GM19452 (cell line): ENCODE measurements around the gene ENTPD2.

Experiments used
- ATAC-seq: cut with Tn5 transposase; IDR thresholded peaks from one replicate; pipeline ENCODE4 v1.9.1; 2021; ENCODE audit not compliant: unreplicated experiment

Gene ENTPD2

DNA sequence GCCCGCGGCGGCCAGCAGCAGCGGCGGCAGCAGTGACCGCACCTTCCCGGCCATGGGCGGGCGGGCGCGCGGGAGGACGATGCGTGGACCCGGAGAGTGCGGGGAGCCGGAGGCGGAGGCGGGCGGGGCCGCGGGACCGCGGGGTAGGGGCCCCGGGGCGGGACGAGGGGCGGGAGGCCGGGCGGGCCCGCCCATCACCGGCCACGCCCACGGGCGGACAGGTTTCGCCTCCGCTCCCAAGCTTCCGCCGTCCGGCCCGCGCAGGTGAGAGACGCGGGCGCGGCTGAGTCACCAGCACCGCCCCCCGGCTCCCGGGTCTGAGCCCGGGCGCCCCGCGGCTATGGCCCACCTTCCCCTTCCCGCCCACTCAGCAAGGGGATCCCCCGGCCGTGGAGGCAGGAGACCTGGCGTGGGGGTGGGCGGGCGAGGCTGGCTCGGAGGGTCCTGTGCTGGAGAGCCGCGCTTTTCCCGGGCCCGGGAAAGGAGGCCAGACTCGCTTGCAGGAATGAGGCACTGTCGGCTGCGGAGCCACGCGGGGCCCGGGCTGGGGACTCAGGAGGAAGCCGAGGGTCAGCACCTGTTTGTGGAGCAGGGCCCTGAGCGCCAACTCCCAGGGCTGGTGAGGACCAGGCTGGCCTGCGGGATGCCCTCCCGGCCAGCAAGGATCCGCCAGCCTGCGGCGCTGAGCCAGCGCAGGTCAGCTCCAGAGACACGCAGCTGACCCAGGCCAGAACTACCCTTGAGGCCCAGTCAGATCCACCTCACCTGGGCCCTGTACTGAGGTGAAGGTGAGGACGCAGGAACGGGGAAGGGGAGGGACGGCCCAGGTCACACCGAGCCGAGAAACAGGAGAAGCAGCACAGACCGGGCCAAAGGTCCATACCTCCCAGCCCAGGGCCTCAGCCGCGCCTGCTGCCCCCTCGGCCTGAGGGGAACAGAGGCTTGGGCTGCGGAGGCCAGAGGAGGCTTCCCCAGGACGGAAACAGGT is at the start of gene ENTPD2:
Gene ENTPD2 (minus strand): TSS at position 118 of the 988 bp plus-strand sequence. CDS start 64 bp downstream, at position 54.
- ATAC-seq, result no peak

DNA sequence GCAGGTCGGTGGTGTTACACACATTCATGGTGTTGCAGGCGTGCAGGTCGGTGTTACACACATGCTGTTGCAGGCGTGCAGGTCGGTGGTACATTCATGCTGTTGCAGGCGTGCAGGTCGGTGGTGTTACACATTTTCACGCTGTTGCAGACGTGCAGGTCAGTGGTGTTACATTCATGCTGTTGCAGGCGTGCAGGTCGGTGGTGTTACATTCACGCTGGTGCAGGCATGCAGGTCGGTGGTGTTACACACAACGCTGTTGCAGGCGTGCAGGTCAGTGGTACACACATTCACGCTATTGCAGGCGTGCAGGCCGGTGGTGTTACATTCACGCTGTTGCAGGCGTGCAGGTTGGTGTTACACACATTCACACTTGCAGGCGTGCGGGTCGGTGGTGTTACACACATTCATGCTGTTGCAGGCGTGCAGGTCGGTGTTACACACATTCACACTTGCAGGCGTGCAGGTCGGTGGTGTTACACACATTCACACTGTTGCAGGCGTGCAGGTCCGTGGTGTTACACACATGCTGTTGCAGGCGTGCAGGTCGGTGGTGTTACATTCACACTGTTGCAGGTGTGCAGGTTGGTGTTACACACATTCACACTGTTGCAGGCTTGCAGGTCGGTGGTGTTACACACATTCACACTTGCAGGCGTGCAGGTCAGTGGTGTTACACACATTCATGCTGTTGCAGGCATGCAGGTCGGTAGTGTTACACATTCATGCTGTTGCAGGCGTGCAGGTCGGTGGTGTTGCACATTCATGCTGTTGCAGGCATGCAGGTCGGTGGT is 49.5 kb upstream of the ENTPD2 start:
- no peak for ATAC-seq

DNA sequence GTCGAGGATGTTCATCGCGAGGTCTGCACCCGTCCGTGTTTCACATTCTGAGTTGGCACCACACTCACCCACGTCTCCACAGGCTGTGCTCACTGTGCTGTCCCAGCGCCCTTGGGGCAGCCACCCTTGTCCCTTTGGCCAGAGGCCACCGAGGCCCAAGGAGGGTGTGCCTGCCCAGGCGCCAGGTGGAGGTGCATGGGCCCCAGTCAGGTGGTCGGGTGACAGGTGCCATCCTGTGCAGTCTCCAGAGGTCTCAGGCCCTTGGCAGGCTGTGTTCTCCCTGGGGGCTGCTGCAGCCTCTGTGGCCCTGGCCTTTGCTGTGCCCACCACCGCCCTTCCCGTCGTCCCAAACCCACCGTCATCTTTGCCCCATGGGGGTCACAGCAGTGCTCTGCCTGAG is 45.4 kb upstream of the ENTPD2 start:
- ATAC-seq, result no peak

DNA sequence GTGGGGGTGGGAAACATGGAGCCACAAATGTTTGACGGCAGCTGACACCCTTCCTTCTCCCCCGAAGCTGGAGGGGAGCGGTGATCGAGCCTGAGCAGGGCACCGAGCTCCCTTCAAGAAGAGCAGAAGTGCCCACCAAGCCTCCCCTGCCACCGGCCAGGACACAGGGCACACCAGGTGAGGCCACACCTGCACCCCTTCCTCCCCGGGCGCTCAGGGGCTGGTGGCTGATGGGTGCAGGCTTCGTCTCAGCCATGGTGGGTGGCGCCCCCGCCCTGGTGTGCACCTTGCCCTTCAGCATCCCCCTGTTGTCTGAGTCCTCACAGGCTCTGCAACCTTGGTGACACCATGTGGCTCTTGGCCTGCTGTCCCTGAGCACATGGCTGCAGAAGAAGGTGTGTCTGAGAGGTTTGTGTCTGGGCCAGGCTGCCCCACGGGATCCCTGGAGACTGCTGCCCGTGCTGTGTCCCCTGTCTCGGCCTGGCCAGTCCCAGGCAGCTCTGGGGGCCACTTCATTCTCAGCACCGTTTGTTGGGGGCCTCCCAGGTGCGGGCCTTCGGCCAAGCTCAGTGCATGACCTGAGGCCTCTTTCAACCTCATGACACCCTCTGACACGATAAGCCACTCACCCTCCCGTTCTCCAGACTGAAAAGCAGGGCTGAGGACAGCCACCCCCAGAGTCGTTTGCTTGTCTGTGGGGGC is 44.1 kb upstream of the ENTPD2 start:
- no peak for ATAC-seq

DNA sequence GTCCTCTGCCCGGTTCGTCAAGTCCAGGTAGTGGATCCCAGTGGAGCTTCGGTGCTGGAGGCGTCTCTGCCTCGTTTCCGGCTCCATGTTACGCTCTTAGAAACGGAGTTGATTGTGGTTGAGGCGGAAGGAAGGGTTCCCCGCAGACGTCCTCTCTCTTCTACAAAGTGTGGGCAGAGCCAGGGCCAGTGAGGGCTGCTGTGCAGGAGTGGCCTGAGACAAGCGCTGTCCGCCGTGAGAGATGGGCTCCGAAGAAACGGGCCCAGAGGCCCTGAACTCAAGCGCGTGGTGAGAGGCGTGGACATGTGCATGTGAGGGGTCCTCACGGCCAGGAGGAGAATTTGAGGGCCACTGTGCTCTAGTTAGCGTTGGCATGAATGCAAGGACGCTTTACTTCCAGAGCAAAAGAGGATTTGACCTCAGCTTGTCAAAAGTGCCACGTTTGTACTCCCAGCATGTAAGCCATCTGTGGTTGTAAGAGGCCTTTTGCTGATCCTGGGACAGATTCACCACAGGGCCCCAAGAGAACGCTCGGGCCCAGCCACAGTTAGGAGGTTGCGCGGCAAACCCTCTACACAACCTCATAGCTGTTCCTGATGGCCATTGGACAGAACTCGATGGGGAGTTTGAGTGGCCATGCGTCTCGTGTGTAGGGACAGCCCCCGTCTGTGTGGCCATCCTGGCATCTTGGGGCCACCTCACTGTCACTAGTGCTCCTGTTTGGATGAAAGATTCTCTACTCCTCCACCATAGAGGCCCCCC is 43.1 kb upstream of the ENTPD2 start:
- no peak for ATAC-seq

DNA sequence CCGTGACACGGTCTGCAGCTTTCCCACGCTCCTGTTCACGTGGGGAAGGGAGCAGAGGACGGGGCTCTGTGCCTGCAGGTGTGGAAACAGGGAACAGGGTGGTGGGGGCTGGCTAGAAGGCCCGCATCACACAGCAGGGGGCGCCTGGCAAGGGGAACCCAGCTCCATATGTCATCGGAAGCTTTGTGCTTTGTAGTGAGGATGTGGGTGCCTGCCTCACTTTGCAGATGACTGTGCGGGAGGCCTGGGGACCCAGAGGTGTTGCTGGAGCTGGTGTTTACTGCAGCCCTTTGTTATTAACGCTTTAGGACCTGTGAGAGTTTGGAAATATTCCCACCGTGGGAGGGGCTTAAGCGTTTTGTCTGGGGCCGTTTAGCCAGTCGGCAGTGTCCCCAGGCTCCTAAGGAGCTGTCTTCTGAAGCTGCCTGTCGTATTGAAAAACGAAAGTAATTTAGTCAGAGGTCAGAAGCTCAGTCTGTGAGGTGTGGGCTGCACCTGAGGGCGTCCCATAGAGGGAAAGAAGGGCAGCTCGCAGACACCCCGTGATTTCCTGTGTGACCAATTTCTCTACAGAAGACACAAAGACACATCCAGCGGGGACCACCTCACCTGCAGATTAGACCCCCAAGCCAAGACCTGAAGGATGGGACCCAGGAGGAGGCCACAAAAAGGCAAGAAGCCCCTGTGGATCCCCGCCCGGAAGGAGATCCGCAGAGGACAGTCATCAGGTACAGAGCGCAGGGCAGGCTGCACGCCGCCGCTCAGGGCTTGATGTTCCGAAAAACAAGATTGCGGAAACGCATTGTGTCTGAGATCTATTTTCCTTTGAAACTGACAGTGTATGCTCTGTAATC is 42.0 kb upstream of the ENTPD2 start:
- ATAC-seq, result peak; percentile 61

DNA sequence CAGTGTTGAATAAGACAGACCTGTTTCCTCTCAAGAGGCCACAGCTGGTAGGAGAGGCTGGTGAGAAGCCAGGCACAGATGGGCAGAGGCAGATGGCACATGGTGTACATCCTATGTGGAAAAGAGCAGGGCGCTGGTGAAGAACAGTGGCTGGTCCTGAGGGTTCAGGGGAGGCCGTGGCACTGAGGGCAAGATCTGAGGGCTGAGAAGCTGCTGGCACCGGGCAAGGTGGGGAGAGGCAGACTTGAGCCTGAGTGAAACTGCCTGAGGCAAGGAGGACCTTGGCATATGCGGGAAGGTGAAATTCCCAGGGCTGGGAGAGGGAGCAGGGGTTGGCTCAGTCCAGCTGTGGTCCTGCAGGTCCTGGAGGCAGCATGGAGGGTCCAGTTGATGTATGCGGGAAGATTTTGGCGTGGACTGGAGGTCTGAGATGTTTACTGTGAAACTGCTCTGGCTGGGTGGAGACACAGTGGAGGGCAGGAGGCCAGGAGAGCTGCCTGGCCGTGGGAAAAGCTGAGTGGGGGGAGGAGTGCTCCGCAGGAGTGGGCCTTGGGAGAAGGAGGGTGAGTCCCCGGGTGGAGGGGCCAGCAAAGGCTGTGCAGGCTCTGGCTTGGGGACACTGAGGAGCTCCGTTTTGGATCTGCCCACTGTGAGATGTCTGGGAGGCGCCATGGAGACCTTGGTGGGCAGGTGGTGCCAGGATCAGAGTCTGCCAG is 35.5 kb upstream of the ENTPD2 start:
- no peak for ATAC-seq

DNA sequence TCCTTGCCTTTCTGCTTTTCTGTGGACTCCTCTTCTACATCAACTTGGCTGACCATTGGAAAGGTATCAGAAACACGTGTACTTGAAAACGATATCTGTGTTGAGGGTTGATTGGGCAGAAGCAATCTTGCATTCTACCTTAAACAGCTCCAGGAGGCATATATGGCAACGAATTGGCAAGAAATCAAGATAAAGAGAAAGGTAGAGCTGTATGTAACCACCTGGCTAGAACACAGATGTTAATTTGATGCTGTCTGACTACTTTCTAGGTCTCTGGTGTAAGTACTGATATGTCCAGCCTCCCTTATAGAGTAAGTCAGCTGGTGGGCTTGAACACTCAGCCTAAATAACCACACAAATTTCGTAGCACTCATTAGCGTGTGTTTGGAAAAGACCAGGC is 34.3 kb upstream of the ENTPD2 start:
- ATAC-seq, result no peak

DNA sequence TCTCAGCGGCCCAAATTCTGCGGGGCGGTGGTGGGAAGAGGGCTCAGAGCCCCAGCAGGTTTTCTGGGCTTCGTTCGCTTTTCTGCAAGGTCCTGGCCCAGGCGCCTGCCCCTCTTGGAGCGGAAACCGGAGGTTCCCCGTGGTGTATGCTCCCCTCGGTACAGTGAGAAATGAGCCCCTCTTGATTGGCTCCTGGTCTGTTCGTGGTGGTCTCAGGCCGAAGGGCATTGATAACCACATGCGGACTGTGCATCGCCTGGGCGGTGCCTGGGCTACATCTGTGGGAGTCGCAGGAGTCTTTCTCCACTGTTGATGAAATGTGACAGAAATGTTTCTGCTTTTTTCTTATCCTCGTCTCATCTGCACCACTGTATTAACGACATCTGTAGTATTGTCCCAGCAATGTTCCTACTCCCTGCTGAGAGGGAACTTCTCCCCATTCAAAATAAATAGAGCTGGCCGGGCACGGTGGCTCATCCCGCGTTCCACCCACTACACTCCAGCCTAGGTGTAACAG is 33.6 kb upstream of the ENTPD2 start:
- ATAC-seq, result no peak

DNA sequence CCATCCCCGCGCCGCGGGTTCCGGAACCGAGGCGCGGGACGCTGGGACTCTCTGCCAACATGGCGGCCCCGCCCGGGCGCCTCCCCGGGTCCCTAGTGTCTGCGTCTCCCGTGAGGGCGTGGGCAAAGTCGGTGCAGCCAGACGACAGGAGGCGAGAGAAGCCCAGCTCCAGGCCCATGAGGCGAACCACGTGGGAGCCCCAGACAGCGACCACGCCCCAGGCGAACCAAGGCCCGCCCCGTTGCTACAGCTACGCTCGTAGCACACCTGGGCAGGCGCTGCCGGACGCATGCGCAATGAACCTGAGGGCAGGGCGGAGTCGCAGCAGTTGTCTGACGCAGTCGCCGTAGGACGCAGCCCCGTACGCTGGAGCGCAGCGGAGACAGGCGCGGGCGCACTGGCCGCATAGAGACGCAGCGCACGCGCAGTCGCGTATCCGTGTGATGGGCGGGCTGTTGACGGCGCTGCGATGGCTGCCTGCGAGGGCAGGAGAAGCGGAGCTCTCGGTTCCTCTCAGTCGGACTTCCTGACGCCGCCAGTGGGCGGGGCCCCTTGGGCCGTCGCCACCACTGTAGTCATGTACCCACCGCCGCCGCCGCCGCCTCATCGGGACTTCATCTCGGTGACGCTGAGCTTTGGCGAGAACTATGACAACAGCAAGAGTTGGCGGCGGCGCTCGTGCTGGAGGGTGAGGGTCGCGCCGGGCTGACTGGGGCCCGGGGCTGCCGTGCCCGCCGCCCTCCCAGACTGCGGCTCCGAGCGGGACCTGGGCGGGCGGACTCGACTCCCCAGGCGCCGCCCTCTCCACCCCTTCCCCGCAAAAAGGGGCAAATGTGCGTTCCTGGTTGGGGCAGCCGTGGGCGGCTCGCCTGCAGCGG is 32.9 kb upstream of the ENTPD2 start, which contains the start of gene MAN1B1:
Gene MAN1B1 (plus strand): TSS at position 455 of the 878 bp plus-strand sequence. CDS start 15 bp downstream, at position 470.
- peak; percentile 86 for ATAC-seq

DNA sequence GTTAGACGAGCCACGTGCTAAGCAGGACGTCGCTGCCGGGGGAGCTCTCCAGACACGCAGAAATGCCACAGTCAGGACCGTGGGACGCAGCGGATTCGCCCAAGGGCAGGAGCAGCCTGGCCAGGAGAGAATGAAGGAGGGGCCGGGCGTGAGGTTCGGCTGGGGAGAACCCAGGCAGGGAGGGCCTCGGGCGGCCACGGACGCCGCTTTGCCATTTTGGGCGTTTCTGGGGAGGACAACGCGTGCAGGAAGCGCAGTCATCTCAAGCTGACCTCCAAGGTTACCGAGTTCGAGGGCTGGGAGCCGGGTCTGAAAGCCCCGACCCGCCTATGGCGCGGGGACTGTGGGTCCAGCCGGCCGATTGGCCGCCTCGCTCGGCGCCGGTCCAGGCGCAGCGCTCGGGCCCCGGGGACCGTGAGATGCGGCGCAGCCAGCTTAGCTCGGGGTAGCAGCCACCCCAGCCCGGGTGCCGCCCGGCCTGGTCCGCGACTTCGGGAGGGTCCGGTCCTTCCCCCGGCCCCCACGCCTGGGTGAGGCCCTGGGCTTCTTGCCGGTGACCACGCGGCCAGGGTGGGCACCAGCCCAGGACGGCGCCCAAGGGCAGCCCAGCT is 32.2 kb upstream of the ENTPD2 start:
- no peak for ATAC-seq

DNA sequence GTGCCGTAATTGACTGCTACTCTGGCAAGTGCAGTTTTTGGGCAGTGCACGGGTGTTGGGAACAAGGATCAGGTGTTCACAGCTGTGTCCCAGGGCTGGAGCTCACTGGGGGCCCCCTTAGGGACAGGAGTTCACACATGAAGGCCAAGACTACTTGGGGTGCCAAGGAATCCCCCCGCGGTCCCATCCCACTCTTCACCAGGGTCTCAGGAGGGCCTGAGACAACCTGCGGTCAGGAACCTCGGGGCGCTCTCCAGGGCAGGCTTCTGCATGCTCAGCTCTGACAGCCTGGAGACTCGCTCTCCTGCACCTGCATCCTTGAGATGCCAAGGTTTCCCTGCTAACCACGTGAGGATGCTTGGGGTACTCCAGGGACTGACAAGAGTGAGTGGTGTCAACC is 30.7 kb upstream of the ENTPD2 start:
- ATAC-seq, result no peak

DNA sequence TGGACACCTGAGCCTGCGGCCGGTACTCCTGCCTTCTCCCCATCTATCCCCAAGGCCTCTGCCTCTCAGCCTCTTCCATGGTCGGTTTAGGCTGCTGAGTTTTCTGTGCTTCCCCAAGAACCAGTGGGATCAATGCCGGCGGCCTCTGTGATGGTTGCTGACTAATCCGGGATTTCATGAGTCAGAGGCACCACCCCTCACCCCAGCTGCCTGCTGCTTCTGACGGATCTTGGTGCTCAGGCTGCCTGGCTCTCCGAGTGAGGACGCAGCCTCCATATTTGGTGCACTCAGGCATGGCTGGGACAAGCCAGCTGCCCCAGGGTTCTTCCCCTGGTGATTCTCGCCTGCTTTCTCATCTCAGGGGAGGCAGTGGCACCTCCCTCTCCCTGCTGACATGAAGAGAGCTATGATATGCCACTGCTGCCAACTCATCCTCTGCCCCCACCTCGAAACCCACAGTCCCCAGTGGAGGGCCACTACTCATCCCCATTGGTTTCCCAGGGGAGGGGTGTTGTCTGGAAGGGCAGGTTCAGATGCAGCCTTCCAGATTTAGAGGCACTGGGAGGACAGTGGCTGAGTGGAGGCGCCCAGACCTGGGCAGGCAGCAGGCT is 29.6 kb upstream of the ENTPD2 start:
- ATAC-seq, result no peak

DNA sequence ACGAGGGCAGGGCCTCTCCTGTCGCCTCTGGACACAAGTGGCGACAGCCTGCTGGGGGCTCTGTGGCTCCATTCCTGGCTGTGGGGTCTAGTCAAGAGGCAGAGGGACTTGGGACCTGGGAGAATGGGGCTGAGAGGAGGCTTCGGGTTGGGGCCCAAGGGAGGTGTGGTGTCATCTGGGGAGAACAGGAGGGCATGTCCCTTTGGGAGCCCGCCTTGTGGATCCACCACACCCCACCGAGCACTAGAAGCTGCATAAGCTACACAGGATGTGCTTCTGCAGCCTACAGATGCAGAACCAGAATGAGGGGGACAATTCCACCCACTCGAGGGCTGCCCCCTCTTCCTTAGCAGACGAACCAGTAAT is 29.0 kb upstream of the ENTPD2 start:
- no peak for ATAC-seq

DNA sequence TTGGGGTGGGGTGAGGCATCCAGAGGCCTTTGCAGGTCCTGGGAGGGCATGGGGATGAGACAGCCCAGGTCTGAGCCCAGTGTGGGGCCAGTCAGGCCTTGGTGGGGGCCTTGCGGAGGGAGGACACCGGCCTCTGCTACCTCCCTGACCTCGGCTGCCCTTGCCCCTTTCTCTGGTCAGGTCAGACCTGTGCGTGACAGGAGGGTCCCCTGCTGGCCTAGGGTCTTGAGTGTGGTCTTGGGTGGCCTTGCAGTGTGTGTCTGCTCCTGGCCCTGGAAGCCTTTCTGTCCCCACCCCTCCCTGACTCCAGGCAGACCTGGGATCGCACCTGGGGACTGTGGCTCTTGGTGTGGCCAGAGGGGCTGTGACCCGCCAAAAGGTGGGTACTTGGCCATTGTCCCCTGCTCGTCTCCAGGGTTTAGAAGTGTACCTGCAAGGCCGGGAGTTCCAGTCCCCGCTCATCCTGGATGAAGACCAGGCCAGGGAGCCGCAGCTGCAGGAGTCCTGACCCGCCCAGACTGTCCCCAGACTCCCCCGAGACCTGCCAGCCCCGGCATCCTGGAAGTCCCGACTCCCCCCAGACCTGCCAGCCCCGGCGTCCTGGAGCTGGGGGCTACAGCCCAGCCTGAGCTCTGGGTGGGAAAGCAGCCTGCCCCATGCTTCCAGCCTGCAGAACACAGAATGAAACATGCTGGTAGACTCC is 28.5 kb upstream of the ENTPD2 start:
- ATAC-seq, result no peak
